ENCODE data around the gene ELL. TPM values are rescaled to one million over a fixed set of nuclear protein-coding genes. Genes with fewer than 3 reads are reported as not detected.
A peak's percentile ranks its signal among the peaks of the same experiment; 100 is the strongest.

Gene ELL
- polyA plus RNA-seq, 3 donors, result 12.2 to 35.3 (median 12.6) TPM

DNA sequence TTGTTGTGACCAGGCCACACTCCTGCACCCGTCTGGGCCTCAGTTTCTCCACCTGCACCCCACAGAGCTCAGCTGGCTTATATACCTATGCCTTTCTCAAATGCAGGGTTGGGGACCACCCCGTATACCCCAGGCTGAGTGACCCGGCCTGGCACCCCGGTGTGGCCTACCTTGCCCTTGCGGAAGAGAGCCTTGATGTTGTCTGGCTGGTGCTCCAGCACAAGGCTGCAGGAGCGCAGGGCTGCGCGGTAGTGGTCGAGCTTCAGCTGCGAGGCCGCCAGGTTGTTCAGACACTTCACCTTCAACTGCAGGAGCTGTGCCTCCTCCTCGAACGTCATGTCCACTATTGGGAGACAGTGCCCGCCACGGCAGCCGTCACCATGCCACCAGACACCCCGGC lies 15.6 kb upstream of the ELL start:
- Mint-ChIP-seq H3K27me3 (ENCODE audit: low read depth in 3 of 3) (no peaks in the 10 kb centered on the region), H3K27ac (no peak overlapping the region), H3K4me1 (peaks cover 11% of the 10 kb centered on the region), H3K9me3 (peaks cover 0 to 2% (median 0%) of the 10 kb centered on the region in 7 donors), H3K36me3 (peaks cover 64 to 84% of the 10 kb centered on the region in 2 donors), H3K4me3 (no peak overlapping the region)
- H3K79me2 ChIP-seq (ENCODE audit: insufficient read depth, low read length), result peaks cover 13% of the 10 kb centered on the region
- H3K27ac ChIP-seq (ENCODE audit: low read depth in 1 of 2, low read length in 2 of 2), result no peak overlapping the region
- DNase-seq, result no peak
- H4K20me1 ChIP-seq (ENCODE audit: insufficient read depth, low read length), result no peaks in the 10 kb centered on the region
- no peaks in the 10 kb centered on the region for H3K27me3 ChIP-seq (ENCODE audit: control insufficient read depth in 2 of 2, insufficient read depth in 2 of 2, low read length in 2 of 2)
- H3K4me2 ChIP-seq (replicated peaks; ENCODE audit: extremely low read depth, low read length, poor library complexity, severe bottlenecking), result no peak overlapping the region
- no peak overlapping the region for H3K4me3 ChIP-seq (replicated peaks in 1 of 3; ENCODE audit: low read depth in 2 of 3, low read length in 3 of 3)
- intact Hi-C loops (cut with micrococcal nuclease), result no loop called here
- peaks cover 55 to 81% of the 10 kb centered on the region in 2 donors for H3K36me3 ChIP-seq (replicated peaks in 1 of 2; ENCODE audit: control insufficient read depth in 1 of 2, insufficient read depth in 2 of 2, low read length in 2 of 2)
- H3K4me1 ChIP-seq (ENCODE audit: control insufficient read depth in 1 of 2, insufficient read depth in 2 of 2, low read length in 2 of 2), result peaks cover 7 to 8% of the 10 kb centered on the region in 2 donors
- no peak overlapping the region for H2AFZ ChIP-seq (ENCODE audit: insufficient read depth, low read depth, low read length, poor library complexity, severe bottlenecking)
- H3K9me3 ChIP-seq (replicated peaks in 1 of 2; ENCODE audit: control insufficient read depth in 1 of 2, insufficient read depth in 1 of 2, low read length in 2 of 2), result no peaks in the 10 kb centered on the region
- no peak overlapping the region for H3K9ac ChIP-seq (ENCODE audit: insufficient read depth, low read length, poor library complexity, severe bottlenecking)
- WGBS (ENCODE audit: insufficient coverage), result 96% methylated on average over 14 of the region's 17 CpGs
- TF ChIP-seq, protein P1, sequence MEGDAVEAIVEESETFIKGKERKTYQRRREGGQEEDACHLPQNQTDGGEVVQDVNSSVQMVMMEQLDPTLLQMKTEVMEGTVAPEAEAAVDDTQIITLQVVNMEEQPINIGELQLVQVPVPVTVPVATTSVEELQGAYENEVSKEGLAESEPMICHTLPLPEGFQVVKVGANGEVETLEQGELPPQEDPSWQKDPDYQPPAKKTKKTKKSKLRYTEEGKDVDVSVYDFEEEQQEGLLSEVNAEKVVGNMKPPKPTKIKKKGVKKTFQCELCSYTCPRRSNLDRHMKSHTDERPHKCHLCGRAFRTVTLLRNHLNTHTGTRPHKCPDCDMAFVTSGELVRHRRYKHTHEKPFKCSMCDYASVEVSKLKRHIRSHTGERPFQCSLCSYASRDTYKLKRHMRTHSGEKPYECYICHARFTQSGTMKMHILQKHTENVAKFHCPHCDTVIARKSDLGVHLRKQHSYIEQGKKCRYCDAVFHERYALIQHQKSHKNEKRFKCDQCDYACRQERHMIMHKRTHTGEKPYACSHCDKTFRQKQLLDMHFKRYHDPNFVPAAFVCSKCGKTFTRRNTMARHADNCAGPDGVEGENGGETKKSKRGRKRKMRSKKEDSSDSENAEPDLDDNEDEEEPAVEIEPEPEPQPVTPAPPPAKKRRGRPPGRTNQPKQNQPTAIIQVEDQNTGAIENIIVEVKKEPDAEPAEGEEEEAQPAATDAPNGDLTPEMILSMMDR (IDR thresholded peaks at IDR 0.05), result no peak

DNA sequence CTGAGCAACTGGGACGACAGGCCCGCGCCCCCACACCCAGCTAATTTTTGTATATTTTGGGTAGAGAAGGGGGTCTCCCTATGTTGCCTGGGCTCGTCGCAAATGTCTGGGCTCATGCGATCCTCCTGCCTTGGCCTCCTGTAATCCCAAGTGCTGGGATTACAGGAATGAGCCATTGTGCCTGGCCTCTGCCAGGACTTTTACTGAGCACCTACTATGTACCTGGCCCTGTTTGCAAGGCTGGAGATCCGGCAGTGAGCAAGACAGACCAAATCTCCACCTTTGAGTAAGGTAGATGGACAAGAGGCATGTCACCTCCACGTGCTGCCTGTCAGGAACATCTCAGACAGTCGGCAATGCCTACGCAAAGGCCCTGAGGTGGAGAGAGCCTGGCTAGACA lies 14.6 kb upstream of the ELL start:
- WGBS (ENCODE audit: insufficient coverage), result 98% methylated on average over 6 of the region's 10 CpGs
- H3K36me3 ChIP-seq (replicated peaks in 1 of 2; ENCODE audit: control insufficient read depth in 1 of 2, insufficient read depth in 2 of 2, low read length in 2 of 2), result peaks cover 64 to 87% of the 10 kb centered on the region in 2 donors
- no peaks in the 10 kb centered on the region for H4K20me1 ChIP-seq (ENCODE audit: insufficient read depth, low read length)
- no peak overlapping the region for H3K27ac ChIP-seq (ENCODE audit: low read depth in 1 of 2, low read length in 2 of 2)
- H3K79me2 ChIP-seq (ENCODE audit: insufficient read depth, low read length), result peaks cover 4% of the 10 kb centered on the region
- Mint-ChIP-seq H3K4me3 (no peak overlapping the region), H3K4me1 (peaks cover 3% of the 10 kb centered on the region), H3K27me3 (ENCODE audit: low read depth in 3 of 3) (no peaks in the 10 kb centered on the region), H3K27ac (peak overlapping the region in 1 of 7 donors; percentile 18), H3K36me3 (peaks cover 69 to 91% of the 10 kb centered on the region in 2 donors), H3K9me3 (peaks cover 0 to 4% (median 0%) of the 10 kb centered on the region in 7 donors)
- no peak overlapping the region for H3K4me3 ChIP-seq (replicated peaks in 1 of 3; ENCODE audit: low read depth in 2 of 3, low read length in 3 of 3)
- DNase-seq, result no peak
- H2AFZ ChIP-seq (ENCODE audit: insufficient read depth, low read depth, low read length, poor library complexity, severe bottlenecking), result no peak overlapping the region
- H3K27me3 ChIP-seq (ENCODE audit: control insufficient read depth in 2 of 2, insufficient read depth in 2 of 2, low read length in 2 of 2), result no peaks in the 10 kb centered on the region
- H3K9me3 ChIP-seq (replicated peaks in 1 of 2; ENCODE audit: control insufficient read depth in 1 of 2, insufficient read depth in 1 of 2, low read length in 2 of 2), result no peaks in the 10 kb centered on the region
- no peak overlapping the region for H3K4me2 ChIP-seq (replicated peaks; ENCODE audit: extremely low read depth, low read length, poor library complexity, severe bottlenecking)
- TF ChIP-seq, protein P1 (IDR thresholded peaks at IDR 0.05), result no peak
- H3K9ac ChIP-seq (ENCODE audit: insufficient read depth, low read length, poor library complexity, severe bottlenecking), result no peak overlapping the region
- no peaks in the 10 kb centered on the region for H3K4me1 ChIP-seq (ENCODE audit: control insufficient read depth in 1 of 2, insufficient read depth in 2 of 2, low read length in 2 of 2)
- intact Hi-C loops (cut with micrococcal nuclease), result no loop called here

Data from CD14-positive monocyte (primary cell).